Lower lobe of right lung (tissue), 2 donors: Measurements from ENCODE around the gene TSFM. TPM values are rescaled to one million over a fixed set of nuclear protein-coding genes. Genes with fewer than 3 reads are reported as not detected.

Source experiments
- ATAC-seq, 2 donors: fragments of 200-7000 bp; cut with Tn5 transposase; one replicate each; pipeline ENCODE4 v1.9.1; 2020 to 2022; ENCODE audit warnings: mild to moderate bottlenecking in 2 of 2, moderate library complexity in 2 of 2
- DNase-seq: peaks from one replicate; pipeline ENCODE4 v3.0.0-alpha.2; 2020
- H3K27ac ChIP-seq: fragments of 200-600 bp; one replicate; pipeline ENCODE4 v1.8.0; 2022
- H3K27me3 ChIP-seq: fragments of 200-600 bp; one replicate; pipeline ENCODE4 v1.8.0; 2022; ENCODE audit warnings: low read depth
- H3K36me3 ChIP-seq: fragments of 200-600 bp; one replicate; pipeline ENCODE4 v1.8.0; 2022; ENCODE audit warnings: mild to moderate bottlenecking
- H3K4me1 ChIP-seq: fragments of 200-600 bp; one replicate; pipeline ENCODE4 v1.8.0; 2022
- H3K4me3 ChIP-seq: fragments of 200-600 bp; one replicate; pipeline ENCODE4 v1.8.0; 2022; ENCODE audit warnings: mild to moderate bottlenecking
- H3K9me3 ChIP-seq: fragments of 200-600 bp; one replicate; pipeline ENCODE4 v1.8.0; 2022
- intact Hi-C: fragments of 100-400 bp; cut with DNase I; formaldehyde crosslinking; loops from one replicate; pipeline ENCODE4 v1.11.0; 2022
- total RNA-seq: library from RNA; stranded (reverse); fragmentation: NEBNext Ultra II Directional; extraction: Animal tissue kit (Norgen Biotek cat#: 25700); gene quantifications from one replicate; pipeline ENCODE4 v1.2.1, GENCODE V29; 2021
- TF ChIP-seq, protein P1 (sequence below): fragments of 200-600 bp; IDR thresholded peaks from one replicate; pipeline ENCODE4 v1.8.0; 2022; ENCODE audit warnings: antibody characterized with exemption, mild to moderate bottlenecking
- donor health status: DM: no; HTN: yes; CAD: no; lungs with severe emphysema.

The TSFM gene
- total RNA-seq, 1 donor from 2014 or later, result 22.6 TPM

DNA sequence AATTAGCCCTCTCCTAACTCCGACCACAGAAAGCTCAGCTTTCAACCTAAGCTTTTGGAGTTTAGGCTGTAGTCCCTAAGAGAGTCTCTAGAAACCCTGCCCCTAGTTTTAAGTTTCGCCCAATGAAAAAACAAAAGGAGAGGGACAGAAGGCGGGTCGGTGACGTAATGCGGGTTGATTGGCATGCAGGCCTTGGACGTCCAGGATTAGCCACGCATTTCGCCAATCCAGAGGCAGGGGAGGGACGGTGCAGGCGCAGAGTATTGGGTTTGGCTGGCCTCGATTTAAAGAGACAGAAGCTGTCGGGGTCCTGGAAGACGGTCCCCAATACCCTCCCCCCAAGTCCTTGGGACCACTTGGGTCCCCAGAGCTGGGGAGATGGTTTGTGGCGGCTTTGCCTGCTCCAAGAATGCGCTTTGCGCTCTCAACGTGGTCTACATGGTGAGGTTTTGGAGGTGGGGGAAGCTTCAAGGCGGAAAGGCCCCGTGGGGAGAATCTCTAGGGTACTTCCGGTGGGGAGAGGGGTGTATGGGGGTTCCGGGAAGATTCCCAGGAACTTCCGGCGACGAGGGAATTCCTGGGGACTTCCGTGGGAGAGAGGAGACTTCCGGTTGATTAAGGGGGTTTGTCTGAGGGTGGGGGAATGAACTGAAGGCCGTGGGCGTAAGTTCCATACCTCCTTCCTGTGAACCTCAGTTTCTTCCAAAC lies 37.7 kb upstream of the TSFM start, which contains the start of gene TSPAN31:
TSS of gene TSPAN31 (plus strand) at position 263 of the 708 bp plus-strand sequence. CDS start at position 379, 116 bp downstream.
- DNase-seq, result peak; percentile 98
- H3K4me3 ChIP-seq, result peak within 1 kb of the TSS; percentile 75
- peaks cover 37% of the 10 kb centered on the region for H3K36me3 ChIP-seq
- H3K9me3 ChIP-seq, result no peaks in the 10 kb centered on the region
- ATAC-seq, result peak; percentile 96 to 97
- peak within 1 kb of the TSS; percentile 95 for H3K27ac ChIP-seq
- intact Hi-C loops, result no loop called here
- peaks cover 19% of the 10 kb centered on the region for H3K4me1 ChIP-seq
- TF ChIP-seq, protein P1, sequence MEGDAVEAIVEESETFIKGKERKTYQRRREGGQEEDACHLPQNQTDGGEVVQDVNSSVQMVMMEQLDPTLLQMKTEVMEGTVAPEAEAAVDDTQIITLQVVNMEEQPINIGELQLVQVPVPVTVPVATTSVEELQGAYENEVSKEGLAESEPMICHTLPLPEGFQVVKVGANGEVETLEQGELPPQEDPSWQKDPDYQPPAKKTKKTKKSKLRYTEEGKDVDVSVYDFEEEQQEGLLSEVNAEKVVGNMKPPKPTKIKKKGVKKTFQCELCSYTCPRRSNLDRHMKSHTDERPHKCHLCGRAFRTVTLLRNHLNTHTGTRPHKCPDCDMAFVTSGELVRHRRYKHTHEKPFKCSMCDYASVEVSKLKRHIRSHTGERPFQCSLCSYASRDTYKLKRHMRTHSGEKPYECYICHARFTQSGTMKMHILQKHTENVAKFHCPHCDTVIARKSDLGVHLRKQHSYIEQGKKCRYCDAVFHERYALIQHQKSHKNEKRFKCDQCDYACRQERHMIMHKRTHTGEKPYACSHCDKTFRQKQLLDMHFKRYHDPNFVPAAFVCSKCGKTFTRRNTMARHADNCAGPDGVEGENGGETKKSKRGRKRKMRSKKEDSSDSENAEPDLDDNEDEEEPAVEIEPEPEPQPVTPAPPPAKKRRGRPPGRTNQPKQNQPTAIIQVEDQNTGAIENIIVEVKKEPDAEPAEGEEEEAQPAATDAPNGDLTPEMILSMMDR, result no peak
- peaks cover 5% of the 10 kb centered on the region for H3K27me3 ChIP-seq

DNA sequence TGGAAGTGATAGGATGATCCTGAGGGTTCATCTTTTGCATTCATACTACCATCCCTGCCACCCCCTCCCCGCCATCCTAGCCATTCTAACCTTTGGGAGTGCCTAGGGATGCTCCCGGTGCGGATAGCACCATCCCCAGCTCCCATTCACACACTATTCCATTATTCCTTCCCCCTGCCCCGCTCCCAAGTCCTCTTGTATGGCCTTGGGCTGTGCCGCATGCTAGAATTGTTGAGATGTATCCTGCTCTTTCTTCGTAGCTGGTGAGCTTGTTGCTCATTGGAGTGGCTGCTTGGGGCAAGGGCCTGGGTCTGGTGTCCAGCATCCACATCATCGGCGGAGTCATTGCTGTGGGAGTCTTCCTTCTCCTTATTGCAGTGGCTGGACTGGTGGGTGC lies 37.1 kb upstream of the TSFM start:
- peak overlapping the region; percentile 95 for H3K27ac ChIP-seq
- ATAC-seq (peak in 1 of 2 donors; percentile 0), DNase-seq (no peak)
- intact Hi-C loops, result no loop called here
- peaks cover 43% of the 10 kb centered on the region for H3K36me3 ChIP-seq
- peak overlapping the region; percentile 75 for H3K4me3 ChIP-seq
- H3K4me1 ChIP-seq, result peaks cover 22% of the 10 kb centered on the region
- peaks cover 5% of the 10 kb centered on the region for H3K27me3 ChIP-seq
- TF ChIP-seq, protein P1, result no peak
- no peaks in the 10 kb centered on the region for H3K9me3 ChIP-seq

DNA sequence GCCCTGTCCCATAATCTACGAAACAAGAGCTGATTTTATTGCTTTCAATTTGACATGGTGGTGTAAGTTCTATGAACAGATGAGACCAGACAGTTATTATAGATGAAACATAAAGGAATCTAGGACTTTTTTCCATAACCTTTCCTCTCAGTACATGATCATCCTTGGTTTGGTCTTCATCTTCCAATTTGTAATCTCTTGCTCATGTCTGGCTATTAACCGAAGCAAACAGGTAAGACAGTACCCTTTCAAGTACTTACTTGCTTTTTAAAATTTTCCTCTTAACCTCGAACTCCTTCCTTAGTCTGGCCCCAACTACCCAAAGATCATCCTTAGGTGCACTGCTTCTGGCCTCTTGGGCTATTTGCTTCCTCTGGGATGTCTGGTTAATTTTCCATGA lies 36.6 kb upstream of the TSFM start:
- intact Hi-C loops, result no loop called here

DNA sequence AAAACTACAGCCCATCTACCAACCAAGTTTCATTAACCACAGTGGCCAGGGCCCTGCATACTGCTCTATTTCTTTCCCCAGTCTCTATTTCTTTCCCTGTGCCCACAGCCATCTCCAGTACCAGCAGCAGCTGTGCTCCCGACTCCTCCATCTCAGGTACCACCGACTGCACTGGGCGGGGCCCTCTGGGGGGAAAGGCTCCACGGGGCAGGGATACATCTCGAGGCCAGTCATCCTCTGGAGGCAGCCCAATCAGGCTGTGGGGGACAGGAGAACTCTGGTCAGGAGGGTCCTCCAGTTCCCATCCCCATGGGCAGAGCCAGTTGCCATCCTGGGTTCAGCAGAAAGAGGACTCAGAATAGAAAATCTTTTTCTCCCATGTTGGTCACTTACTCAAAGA lies 33.5 kb upstream of the TSFM start:
- TF ChIP-seq, protein P1, result no peak

More for the DNA sequence above, 36.6 kb upstream of the TSFM start:
- Histone ChIP-seq H3K4me1 (peaks cover 23% of the 10 kb centered on the region), H3K27ac (peak overlapping the region; percentile 95), H3K9me3 (no peaks in the 10 kb centered on the region), H3K27me3 (peaks cover 4% of the 10 kb centered on the region), H3K36me3 (peaks cover 46% of the 10 kb centered on the region), H3K4me3 (no peak overlapping the region)
- no peak for ATAC-seq
- TF ChIP-seq, protein P1, result no peak
- no peak for DNase-seq

DNA sequence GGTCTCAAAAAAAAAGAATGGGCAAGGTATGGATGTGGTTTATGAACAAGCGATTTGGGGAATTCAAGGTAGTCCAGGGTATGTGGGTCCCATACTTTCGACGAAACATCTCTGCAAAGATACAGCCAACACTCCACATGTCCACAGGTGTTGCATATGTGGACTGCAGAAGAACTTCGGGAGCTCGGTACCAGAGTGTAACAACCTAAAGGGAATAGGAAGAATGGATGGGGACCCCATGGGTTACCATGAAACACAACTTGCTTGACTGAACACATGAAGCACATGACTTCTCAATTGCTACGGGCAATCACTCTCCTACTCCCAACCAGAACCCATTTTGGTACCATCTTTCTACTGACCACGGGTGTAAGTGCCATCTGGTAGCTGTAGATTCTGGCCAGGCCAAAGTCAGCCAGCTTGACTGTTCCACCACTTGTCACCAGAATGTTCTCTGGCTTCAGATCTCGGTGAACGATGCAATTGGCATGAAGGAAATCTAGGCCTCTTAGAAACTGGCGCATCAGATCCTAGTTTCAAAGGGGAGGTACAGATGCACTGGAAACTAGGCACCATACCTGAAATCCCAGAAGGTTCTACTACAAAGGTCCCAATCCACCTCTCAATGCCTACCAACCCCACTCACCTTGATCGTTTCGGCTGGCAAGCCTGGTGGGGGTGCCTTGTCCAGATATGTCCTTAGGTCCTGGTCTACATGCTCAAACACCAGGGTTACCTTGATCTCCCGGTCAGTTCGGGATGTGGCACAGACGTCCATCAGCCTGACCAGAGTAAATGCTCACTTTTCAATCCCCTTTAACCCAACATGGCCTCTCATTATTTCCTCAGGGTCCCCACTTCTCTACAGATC lies 31.8 kb upstream of the TSFM start:
- peaks cover 46% of the 10 kb centered on the region for H3K36me3 ChIP-seq
- H3K27ac ChIP-seq, result peak overlapping the region; percentile 89
- H3K4me1 ChIP-seq, result peaks cover 42% of the 10 kb centered on the region
- ATAC-seq (no peak), DNase-seq (no peak)
- TF ChIP-seq, protein P1, result no peak
- intact Hi-C loops, result no loop called here
- H3K4me3 ChIP-seq, result peak overlapping the region; percentile 84
- no peaks in the 10 kb centered on the region for H3K9me3 ChIP-seq
- no peaks in the 10 kb centered on the region for H3K27me3 ChIP-seq

More for the DNA sequence above, 33.5 kb upstream of the TSFM start:
- no peak overlapping the region for H3K4me3 ChIP-seq
- no peaks in the 10 kb centered on the region for H3K9me3 ChIP-seq
- DNase-seq (no peak), ATAC-seq (no peak)
- intact Hi-C loops, result no loop called here
- H3K4me1 ChIP-seq, result peaks cover 43% of the 10 kb centered on the region
- no peak overlapping the region for H3K27ac ChIP-seq
- H3K27me3 ChIP-seq, result no peaks in the 10 kb centered on the region
- peaks cover 46% of the 10 kb centered on the region for H3K36me3 ChIP-seq
